GM12801 (cell line): ENCODE data around the gene CCDC92.

ENCODE experiments used
- CTCF ChIP-seq: IDR thresholded peaks from one replicate; pipeline ENCODE4 v1.5.1; 2011; ENCODE audit warnings: control low read depth; ENCODE audit not compliant: insufficient read length; ENCODE audit errors: extremely low read depth

Gene CCDC92

GRCh38 chr12:123960029-123960735 lies 12.4 kb downstream of the CCDC92 start:
- no peak for TF ChIP-seq CTCF

- TF ChIP-seq CTCF, result no peak
Observed at GRCh38 chr12:123958876-123959275, 13.8 kb downstream of the CCDC92 start.

- TF ChIP-seq CTCF, result no peak
Observed at GRCh38 chr12:123958462-123958861, 14.2 kb downstream of the CCDC92 start.

DNA sequence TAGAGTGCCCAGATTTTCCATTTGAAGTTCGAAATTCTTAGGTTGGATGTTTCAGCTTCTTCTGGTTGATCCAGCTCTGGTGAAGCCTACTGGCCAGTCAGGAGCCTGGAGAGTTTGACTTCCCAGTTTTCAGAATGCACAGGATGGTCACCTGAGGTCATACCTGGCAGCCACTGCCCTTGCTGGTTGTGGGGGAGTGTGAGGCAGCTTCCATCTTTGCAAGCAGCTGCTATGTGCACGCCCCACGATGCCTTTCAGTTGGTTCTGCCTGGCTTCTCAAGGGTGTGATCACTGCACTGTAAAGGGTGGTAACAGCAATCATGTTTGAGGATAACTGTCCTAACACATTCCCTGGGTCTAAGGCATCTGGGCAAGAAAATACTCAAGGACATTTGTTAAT lies 15.4 kb downstream of the CCDC92 start:
- TF ChIP-seq CTCF, result no peak

- TF ChIP-seq CTCF, result no peak
Observed at GRCh38 chr12:123956249-123956648, 16.4 kb downstream of the CCDC92 start.

GRCh38 chr12:123954647-123955350 lies 17.8 kb downstream of the CCDC92 start:
- TF ChIP-seq CTCF, result no peak

DNA sequence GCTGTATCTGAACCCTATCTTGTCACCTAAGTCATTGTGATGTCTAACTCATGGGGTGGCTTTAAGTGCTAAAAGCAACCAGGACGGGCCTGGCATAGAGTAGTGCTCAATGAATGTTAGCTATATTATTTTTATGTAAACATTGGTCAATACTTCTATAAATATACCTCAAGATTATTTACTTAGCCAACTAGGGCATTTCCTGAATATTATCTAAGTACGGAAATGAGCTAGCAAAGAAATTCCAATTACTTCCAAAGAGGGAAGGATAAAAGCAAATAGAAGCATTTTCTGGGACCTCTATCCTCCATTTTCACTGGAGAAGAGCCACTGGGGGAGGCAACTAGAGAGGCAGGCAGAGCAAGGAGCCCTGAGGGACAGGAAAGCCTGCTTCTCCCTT lies 20.6 kb downstream of the CCDC92 start:
- no peak for TF ChIP-seq CTCF
